HepG2 (cell line): ENCODE measurements around the gene ECHS1. TPM values are rescaled to one million over a fixed set of nuclear protein-coding genes. Genes with fewer than 3 reads are reported as not detected.
A peak's percentile ranks its signal among the peaks of the same experiment; 100 is the strongest.

Source experiments
- ARID4A ChIP-seq: sonication (generic); formaldehyde crosslinking; IDR thresholded peaks from 2 replicates; pipeline ENCODE4 v1.5.0; 2020; ENCODE audit warnings: mild to moderate bottlenecking, missing genetic modification reagents, borderline replicate concordance
- BHLHE40 ChIP-seq: IDR thresholded peaks from 2 replicates; pipeline ENCODE4 v1.6.1; 2011; ENCODE audit warnings: low read length, improper control_type of control experiment
- BRD4 ChIP-seq: sonication (generic); formaldehyde crosslinking; IDR thresholded peaks from 2 replicates; pipeline ENCODE4 v1.4.0; 2020; ENCODE audit warnings: missing genetic modification reagents
- CEBPG ChIP-seq: IDR thresholded peaks from 2 replicates; pipeline ENCODE4 v1.6.1; 2016
- GZF1 ChIP-seq: sonication (generic); formaldehyde crosslinking; IDR thresholded peaks from 2 replicates; pipeline ENCODE4 v1.5.1; 2020; ENCODE audit warnings: mild to moderate bottlenecking, missing genetic modification reagents
- HOXA3 ChIP-seq: sonication (generic); formaldehyde crosslinking; IDR thresholded peaks from 2 replicates; pipeline ENCODE4 v1.5.0; 2020; ENCODE audit warnings: missing genetic modification reagents
- HOXD1 ChIP-seq: sonication (generic); formaldehyde crosslinking; IDR thresholded peaks from 2 replicates; pipeline ENCODE4 v1.5.0; 2020; ENCODE audit warnings: missing genetic modification reagents
- MAZ ChIP-seq, 2 experiments: sonication (generic) in 1 of 2; formaldehyde crosslinking in 1 of 2; IDR thresholded peaks; 2 replicates each; pipeline versions ENCODE4 v1.5.0 to v1.6.1; 2012 to 2020; ENCODE audit warnings: low read depth in 2 of 2, mild to moderate bottlenecking in 2 of 2, borderline replicate concordance in 1 of 2, improper control_type of control experiment in 1 of 2, low read length in 1 of 2, missing genetic modification reagents in 1 of 2, moderate library complexity in 1 of 2
- NFE2L2 ChIP-seq: fragments of 150-350 bp; IDR thresholded peaks from 2 replicates; pipeline ENCODE4 v1.6.1; 2014; ENCODE audit warnings: low read length
- RAD21 ChIP-seq: fragments of 450-650 bp; formaldehyde crosslinking; IDR thresholded peaks from 2 replicates; pipeline ENCODE4 v1.5.0; 2020; ENCODE audit warnings: mild to moderate bottlenecking
- TEF ChIP-seq: sonication (generic); formaldehyde crosslinking; IDR thresholded peaks from 2 replicates; pipeline ENCODE4 v1.5.0; 2020; ENCODE audit warnings: missing genetic modification reagents
- ZNF101 ChIP-seq: sonication (generic); formaldehyde crosslinking; IDR thresholded peaks from 2 replicates; pipeline ENCODE4 v1.4.0; 2020; ENCODE audit warnings: mild to moderate bottlenecking, low read depth, missing genetic modification reagents, borderline replicate concordance
- ZNF232 ChIP-seq: sonication (generic); formaldehyde crosslinking; IDR thresholded peaks from 2 replicates; pipeline ENCODE4 v1.4.0; 2020; ENCODE audit warnings: missing genetic modification reagents, borderline replicate concordance
- ZNF280B ChIP-seq: sonication (generic); formaldehyde crosslinking; IDR thresholded peaks from 2 replicates; pipeline ENCODE4 v1.5.0; 2020; ENCODE audit warnings: missing genetic modification reagents, mild to moderate bottlenecking, borderline replicate concordance
- ZNF362 ChIP-seq: sonication (generic); formaldehyde crosslinking; IDR thresholded peaks from 2 replicates; pipeline ENCODE4 v1.4.0; 2020; ENCODE audit warnings: missing genetic modification reagents, mild to moderate bottlenecking, borderline replicate concordance
- ZNF430 ChIP-seq: sonication (generic); formaldehyde crosslinking; IDR thresholded peaks from 2 replicates; pipeline ENCODE4 v1.9.0; 2021; ENCODE audit warnings: mild to moderate bottlenecking, missing genetic modification reagents
- ZNF552 ChIP-seq: sonication (generic); formaldehyde crosslinking; IDR thresholded peaks from 2 replicates; pipeline ENCODE4 v1.9.0; 2022; ENCODE audit warnings: missing genetic modification reagents, mild to moderate bottlenecking, borderline replicate concordance
- ZNF629 ChIP-seq: sonication (generic); formaldehyde crosslinking; conservative IDR thresholded peaks from 2 replicates; pipeline ENCODE4 v1.5.0; 2020; ENCODE audit warnings: missing genetic modification reagents
- ZNF660 ChIP-seq: sonication (generic); formaldehyde crosslinking; IDR thresholded peaks from 2 replicates; pipeline ENCODE4 v1.5.1; 2020; ENCODE audit warnings: mild to moderate bottlenecking, low read depth, missing genetic modification reagents, borderline replicate concordance
- ZNF713 ChIP-seq: sonication (generic); formaldehyde crosslinking; IDR thresholded peaks from 2 replicates; pipeline ENCODE4 v1.4.0; 2020; ENCODE audit warnings: mild to moderate bottlenecking, missing genetic modification reagents
- ZSCAN31 ChIP-seq: sonication (generic); formaldehyde crosslinking; IDR thresholded peaks from 2 replicates; pipeline ENCODE4 v1.5.0; 2020; ENCODE audit warnings: low read depth, mild to moderate bottlenecking, missing genetic modification reagents
- ZZZ3 ChIP-seq: sonication (generic); formaldehyde crosslinking; IDR thresholded peaks from 2 replicates; pipeline ENCODE4 v1.4.0; 2020; ENCODE audit warnings: missing genetic modification reagents, mild to moderate bottlenecking, borderline replicate concordance
- polyA plus RNA-seq, 8 experiments: library from polyadenylated mRNA; depleted of rRNA in 3 of 8; stranded (reverse) in 7 of 8; unstranded in 1 of 8; fragments of >200 nt; fragmentation: Illumina TruSeq in 4 of 8; extraction: Trizol in 4 of 8; gene quantifications; 2 replicates each; pipeline versions ENCODE4 v1.2.1 to v1.2.3, GENCODE V29; 2011 to 2016; ENCODE audit warnings: low read depth in 4 of 8, missing spikeins in 1 of 8, mixed read lengths in 1 of 8; ENCODE audit not compliant: insufficient read depth in 1 of 8
- total RNA-seq, 5 experiments: library from RNA; depleted of rRNA; stranded (reverse); fragments of >200 nt; fragmentation: Illumina TruSeq; extraction: Trizol; gene quantifications; 2 replicates each; pipeline ENCODE4 v1.2.3, GENCODE V29; 2016; ENCODE audit warnings: low read depth in 1 of 5

Gene ECHS1
- total and polyA plus RNA-seq, 2 of the 13 experiments (the other 11 are each of a cell fraction or from before 2014, with no cell fraction given): 32.7 to 195 TPM

GRCh38 chr10:133394064-133394663, 21.0 kb upstream of the ECHS1 start, which contains the start of gene MTG1 (continued):
- TF ChIP-seq TEF (CRISPR knock-in tag) (peak; percentile 53; the same call in 1 of the 2 replicates), ZSCAN31 (CRISPR knock-in tag) (peak; percentile 69), ZNF660 (no peak), ZZZ3 (peak; percentile 80), NFE2L2 (no peak), ARID4A (CRISPR knock-in tag) (peak; percentile 98), HOXD1 (CRISPR knock-in tag) (peak; percentile 79; the same call in 1 of the 2 replicates), BRD4 (CRISPR knock-in tag) (peak; percentile 97), ZNF280B (peak; percentile 67; the same call in 1 of the 2 replicates), ZNF629 (CRISPR knock-in tag) (no peak; the same call in 1 of the 2 replicates), RAD21 (CRISPR knock-in tag) (peak; percentile 73; the same call in 1 of the 2 replicates), ZNF713 (CRISPR knock-in tag) (peak; percentile 90; the same call in 1 of the 2 replicates), MAZ (IDR thresholded peaks at IDR 0.05; ENCODE audit: borderline replicate concordance, low read depth, low read length) (peak; percentile 69), MAZ (CRISPR knock-in tag; IDR thresholded peaks at IDR 0.05; ENCODE audit: low read depth) (peak; percentile 94), HOXA3 (peak; percentile 98), CEBPG (CRISPR knock-in tag) (no peak), ZNF232 (CRISPR knock-in tag) (peak; percentile 81; the same call in 1 of the 2 replicates), ZNF362 (no peak; the same call in 1 of the 2 replicates), ZNF430 (CRISPR knock-in tag) (no peak; the same call in 1 of the 2 replicates), BHLHE40 (peak; percentile 14; the same call in 1 of the 2 replicates), ZNF101 (CRISPR knock-in tag) (no peak), GZF1 (peak; percentile 80; the same call in 1 of the 2 replicates), ZNF552 (0 out of 2 replicates have a peak, but pooled peaks have one; percentile 59)
